ENCODE data around the gene SKIDA1.

GRCh38 chr10:21518149-21518640, 7.3 kb downstream of the SKIDA1 start:
- no peak for TF ChIP-seq POLR2AphosphoS5 (IDR thresholded peaks at IDR 0.05; ENCODE audit: low read depth, low read length)
- TF ChIP-seq POLR2A (IDR thresholded peaks at IDR 0.05; ENCODE audit: low read depth, low read length): no peak
- TF ChIP-seq TAF1 (IDR thresholded peaks at IDR 0.05; ENCODE audit: borderline replicate concordance, low read depth, low read length): no peak
